Gastroesophageal sphincter (tissue), 4 donors: ENCODE measurements around the gene DNAI2. TPM values are rescaled to one million over a fixed set of nuclear protein-coding genes. Genes with fewer than 3 reads are reported as not detected.
A peak's percentile ranks its signal among the peaks of the same experiment; 100 is the strongest.

Source experiments
- ATAC-seq: fragments of 150-250 bp; one replicate; pipeline ENCODE4 v1.9.1; 2016; ENCODE audit warnings: mild to moderate bottlenecking, moderate library complexity
- H3K27ac ChIP-seq, 4 donors: fragments of 200-600 bp; sonication (generic) in 3 of 4; 1 replicate in 3 of 4; 2 replicates in 1 of 4; pipeline ENCODE4 v1.5.1; 2016 to 2019
- H3K27me3 ChIP-seq: fragments of 200-600 bp; sonication (generic); one replicate; pipeline ENCODE4 v1.5.1; 2019
- H3K36me3 ChIP-seq, 2 donors: fragments of 200-600 bp; sonication (generic); one replicate each; pipeline ENCODE4 v1.5.1; 2019; ENCODE audit warnings: control low read depth in 1 of 2
- H3K4me1 ChIP-seq, 3 donors: fragments of 200-600 bp; sonication (generic); 1 replicate in 2 of 3; 2 replicates in 1 of 3; pipeline ENCODE4 v1.5.1; 2016 to 2019; ENCODE audit warnings: control low read depth in 2 of 3
- H3K4me3 ChIP-seq, 2 donors: fragments of 200-600 bp; sonication (generic); one replicate each; pipeline ENCODE4 v1.5.1; 2019; ENCODE audit warnings: mild to moderate bottlenecking in 1 of 2, moderate library complexity in 1 of 2
- H3K9me3 ChIP-seq, 3 donors: fragments of 200-600 bp; sonication (generic); one replicate each; pipeline ENCODE4 v1.5.1; 2017 to 2019; ENCODE audit warnings: control low read depth in 2 of 3
- EP300 ChIP-seq: sonication (generic); formaldehyde crosslinking; IDR thresholded peaks from one replicate; pipeline ENCODE4 v1.6.1; 2017; ENCODE audit warnings: antibody characterized with exemption, mild to moderate bottlenecking
- POLR2A ChIP-seq, 2 donors: fragments of 450-650 bp; IDR thresholded peaks; one replicate each; pipeline ENCODE4 v1.6.1; 2017; ENCODE audit warnings: antibody characterized with exemption in 2 of 2, mild to moderate bottlenecking in 2 of 2, moderate library complexity in 1 of 2
- POLR2AphosphoS5 ChIP-seq: sonication (generic); formaldehyde crosslinking; IDR thresholded peaks from one replicate; pipeline ENCODE4 v1.6.1; 2017; ENCODE audit warnings: antibody characterized with exemption
- WGBS, 2 donors: methylation state at CpG; one replicate each; pipeline ENCODE4 v1.1.5; 2018; ENCODE audit warnings: low coverage in 1 of 2; 5-methylcytosine and 5-hydroxymethylcytosine counted together
- total RNA-seq, 4 donors: library from RNA; depleted of rRNA; stranded (reverse); fragments of >200 nt; gene quantifications; one replicate each; pipeline ENCODE4 v1.1.0, GENCODE V29; 2016
- TF ChIP-seq, protein P1 (sequence below), 4 experiments: fragments of 200-600 bp in 2 of 4; fragments of 450-650 bp in 2 of 4; sonication (generic) in 1 of 4; IDR thresholded peaks; one replicate each; pipeline ENCODE4 v1.5.1; 2017 to 2019; ENCODE audit warnings: antibody characterized with exemption in 4 of 4, mild to moderate bottlenecking in 2 of 4, moderate library complexity in 2 of 4

DNAI2 gene
- total RNA-seq, 4 donors from 2014 or later, result not detected

DNA sequence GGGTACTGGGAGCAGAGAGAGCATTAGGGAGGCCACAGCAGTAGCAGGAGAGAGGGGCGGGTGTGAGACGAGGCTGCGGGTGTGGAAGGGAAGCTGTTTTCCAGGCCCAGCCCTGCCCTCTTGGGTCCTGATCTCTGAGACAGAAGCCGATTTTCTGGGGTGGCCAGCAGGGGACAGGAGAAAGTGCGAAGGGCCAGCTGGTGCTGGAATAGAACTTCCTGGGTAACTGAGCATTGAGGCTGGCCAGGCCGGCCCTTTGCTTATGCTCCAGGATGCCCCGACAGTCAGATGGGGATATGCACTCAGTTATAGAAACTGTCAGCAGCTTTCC, 86.8 kb downstream of the DNAI2 start:
- no peak overlapping the region for H3K27ac ChIP-seq
- TF ChIP-seq POLR2A (IDR thresholded peaks at IDR 0.05), result no peak
- TF ChIP-seq POLR2AphosphoS5, result no peak
- TF ChIP-seq, protein P1, sequence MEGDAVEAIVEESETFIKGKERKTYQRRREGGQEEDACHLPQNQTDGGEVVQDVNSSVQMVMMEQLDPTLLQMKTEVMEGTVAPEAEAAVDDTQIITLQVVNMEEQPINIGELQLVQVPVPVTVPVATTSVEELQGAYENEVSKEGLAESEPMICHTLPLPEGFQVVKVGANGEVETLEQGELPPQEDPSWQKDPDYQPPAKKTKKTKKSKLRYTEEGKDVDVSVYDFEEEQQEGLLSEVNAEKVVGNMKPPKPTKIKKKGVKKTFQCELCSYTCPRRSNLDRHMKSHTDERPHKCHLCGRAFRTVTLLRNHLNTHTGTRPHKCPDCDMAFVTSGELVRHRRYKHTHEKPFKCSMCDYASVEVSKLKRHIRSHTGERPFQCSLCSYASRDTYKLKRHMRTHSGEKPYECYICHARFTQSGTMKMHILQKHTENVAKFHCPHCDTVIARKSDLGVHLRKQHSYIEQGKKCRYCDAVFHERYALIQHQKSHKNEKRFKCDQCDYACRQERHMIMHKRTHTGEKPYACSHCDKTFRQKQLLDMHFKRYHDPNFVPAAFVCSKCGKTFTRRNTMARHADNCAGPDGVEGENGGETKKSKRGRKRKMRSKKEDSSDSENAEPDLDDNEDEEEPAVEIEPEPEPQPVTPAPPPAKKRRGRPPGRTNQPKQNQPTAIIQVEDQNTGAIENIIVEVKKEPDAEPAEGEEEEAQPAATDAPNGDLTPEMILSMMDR (IDR thresholded peaks at IDR 0.05), result no peak
- TF ChIP-seq EP300, result no peak
- H3K9me3 ChIP-seq, result no peaks in the 10 kb centered on the region
- peaks cover 81% of the 10 kb centered on the region for H3K27me3 ChIP-seq
- H3K4me3 ChIP-seq, result no peak overlapping the region
- H3K4me1 ChIP-seq, result peaks cover 0 to 26% (median 0%) of the 10 kb centered on the region in 3 donors
- no peak for ATAC-seq
- WGBS, 2 donors, result 40 to 48% methylated on average over 3 to 5 of the region's 7 CpGs
- no peaks in the 10 kb centered on the region for H3K36me3 ChIP-seq

DNA sequence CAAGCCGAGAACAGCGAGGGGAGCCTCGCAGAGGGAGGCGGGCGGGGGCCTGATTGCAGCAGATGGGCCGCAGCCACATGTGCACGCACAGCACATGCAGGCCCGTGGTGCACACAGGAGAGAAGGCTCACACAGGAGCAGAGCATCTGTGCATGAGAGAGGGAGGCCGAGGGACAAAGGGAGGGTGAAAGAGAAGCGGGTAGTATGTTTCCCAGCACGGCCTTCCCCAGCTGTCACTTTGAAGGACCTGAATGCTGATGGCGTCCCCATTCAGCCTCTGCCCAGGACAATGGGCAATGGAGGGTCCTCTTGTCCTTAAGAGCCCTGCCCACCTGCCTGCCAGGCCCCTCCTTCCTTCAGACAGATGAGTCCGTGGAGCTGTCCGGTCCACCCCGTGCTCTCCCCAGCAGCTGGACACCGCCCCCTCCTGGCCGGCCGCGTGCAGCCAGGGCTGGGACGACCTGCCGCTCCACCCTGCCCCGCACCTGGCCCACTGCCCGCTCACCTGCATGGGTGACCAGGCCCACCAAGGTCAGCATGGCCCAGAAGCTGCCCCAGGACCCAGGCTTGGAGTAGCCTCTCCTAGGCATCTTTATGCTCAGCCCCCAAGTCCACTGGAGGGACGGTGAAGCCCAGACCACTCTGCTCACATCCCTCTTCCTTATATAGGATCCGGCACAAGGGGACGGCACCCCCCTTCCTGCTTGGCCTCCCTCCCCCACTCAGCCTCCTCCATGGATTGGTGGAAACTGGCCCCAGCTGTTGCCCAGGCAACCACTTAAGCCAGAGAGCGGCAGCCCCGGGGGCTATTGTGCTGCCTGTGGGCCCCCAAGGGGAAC, 87.4 kb downstream of the DNAI2 start, which contains the start of gene BTBD17:
TSS of gene BTBD17 (minus strand) at position 639 of the 839 bp plus-strand sequence. CDS start at position 590, 49 bp downstream.
- ATAC-seq, result peak; percentile 70
- TF ChIP-seq, protein P1 (IDR thresholded peaks at IDR 0.05), result peak in 3 of 4 experiments; percentile 55 to 80 (median 60)
- TF ChIP-seq EP300 (no peak), POLR2AphosphoS5 (no peak), POLR2A (IDR thresholded peaks at IDR 0.05) (no peak)
- no peaks in the 10 kb centered on the region for H3K36me3 ChIP-seq
- H3K9me3 ChIP-seq, result no peaks in the 10 kb centered on the region
- WGBS, 2 donors, result 15% methylated on average over 12 of the region's 28 CpGs; no CpG with 5 or more reads in 1 of the 2 donors
- peaks cover 75% of the 10 kb centered on the region for H3K27me3 ChIP-seq
- H3K4me1 ChIP-seq, result peaks cover 0 to 25% (median 0%) of the 10 kb centered on the region in 3 donors
- H3K4me3 ChIP-seq, result no peak within 1 kb of the TSS
- H3K27ac ChIP-seq, result no peak within 1 kb of the TSS

DNA sequence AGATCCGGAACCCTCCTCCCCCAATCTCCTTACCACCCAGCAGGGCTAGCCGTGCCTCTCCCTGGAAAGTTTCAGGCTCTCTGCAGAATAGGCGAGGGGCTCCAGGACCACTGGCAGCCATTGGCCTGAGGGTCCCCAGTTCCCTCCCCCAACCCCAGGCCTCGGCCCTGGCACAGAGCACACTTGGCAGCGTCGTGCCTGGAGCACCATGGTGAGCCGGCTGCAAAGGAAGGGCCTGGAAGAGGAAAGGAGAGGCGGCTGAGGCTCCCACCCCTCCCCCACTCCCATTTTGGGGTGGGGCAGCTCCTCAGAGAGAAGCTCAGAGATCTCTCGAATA, 88.0 kb downstream of the DNAI2 start:
- Histone ChIP-seq H3K36me3 (no peaks in the 10 kb centered on the region), H3K27me3 (peaks cover 69% of the 10 kb centered on the region), H3K4me1 (peaks cover 0 to 19% (median 0%) of the 10 kb centered on the region in 3 donors), H3K27ac (no peak overlapping the region), H3K9me3 (no peaks in the 10 kb centered on the region), H3K4me3 (no peak overlapping the region)
- WGBS, 2 donors, result 0% methylated on average over 1 of the region's 9 CpGs; no CpG with 5 or more reads in 1 of the 2 donors
- TF ChIP-seq POLR2AphosphoS5 (no peak), POLR2A (IDR thresholded peaks at IDR 0.05) (no peak)
- ATAC-seq, result no peak

DNA sequence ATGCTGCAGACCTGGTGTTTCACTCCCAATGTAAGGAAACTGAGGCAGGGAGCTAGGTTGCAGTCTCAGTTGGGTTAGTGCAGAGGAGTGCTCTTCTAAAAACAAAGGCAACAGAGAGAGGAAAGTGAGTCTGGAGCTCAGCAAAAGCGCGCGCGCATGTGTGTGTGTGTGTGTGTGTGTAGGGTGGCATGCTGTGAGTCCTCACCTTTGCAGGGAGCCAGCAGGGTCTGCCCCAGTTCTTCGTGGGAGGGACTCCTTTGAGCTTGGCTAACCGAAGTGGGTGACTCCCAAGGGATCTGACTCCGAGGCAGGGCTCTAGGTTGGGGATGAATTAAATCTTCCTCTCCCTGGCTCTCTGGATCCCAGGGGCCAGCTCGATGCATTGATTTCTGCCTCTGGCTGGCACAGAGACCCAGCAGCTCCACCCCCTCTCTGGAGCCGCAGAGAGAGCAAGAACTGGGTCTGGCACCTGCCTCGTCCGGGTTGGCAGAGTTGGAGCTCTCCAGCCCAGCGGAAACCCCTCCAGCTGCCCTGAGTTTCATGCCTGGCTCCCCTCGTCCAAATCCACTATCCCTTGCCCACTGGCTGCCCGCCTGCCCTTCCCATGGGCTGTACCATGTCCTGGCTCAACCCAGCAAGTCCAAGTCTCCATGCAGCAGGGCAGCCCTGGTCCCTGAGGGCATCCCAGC, 88.9 kb downstream of the DNAI2 start:
- Histone ChIP-seq H3K9me3 (no peaks in the 10 kb centered on the region), H3K36me3 (no peaks in the 10 kb centered on the region), H3K27ac (no peak overlapping the region), H3K4me3 (no peak overlapping the region), H3K27me3 (peaks cover 66% of the 10 kb centered on the region), H3K4me1 (peaks cover 0 to 14% (median 0%) of the 10 kb centered on the region in 3 donors)
- no peak for ATAC-seq
- TF ChIP-seq POLR2A (IDR thresholded peaks at IDR 0.05) (no peak), POLR2AphosphoS5 (no peak), EP300 (no peak)
- TF ChIP-seq, protein P1 (IDR thresholded peaks at IDR 0.05), result no peak
- 47 to 61% methylated on average over 3 to 6 of the region's 14 CpGs for WGBS, 2 donors

Other genes with a start within 250 kb of the DNAI2 start
- gene RPL38, start 70.6 kb upstream of the DNAI2 start, total RNA-seq, result 100 to 1,000 TPM; 407 to 628 (median 526) TPM
- 1 to 10 TPM; 5.5 to 7.7 (median 6.3) TPM for gene TTYH2, start 60.7 kb upstream of the DNAI2 start, total RNA-seq
- gene KIF19, start 52.0 kb downstream of the DNAI2 start, total RNA-seq, result 1 to 10 TPM in 2 of 4 donors, under 1 TPM in 2; 0.81 to 2.1 (median 1.5) TPM
- not detected for gene BTBD17, start 87.6 kb downstream of the DNAI2 start, total RNA-seq
- gene GPR142, start 93.3 kb downstream of the DNAI2 start, total RNA-seq, result 1 to 10 TPM in 1 of 4 donors, not detected in 3; 1.1 TPM
- gene GPRC5C, start 157.9 kb downstream of the DNAI2 start, total RNA-seq, result 10 to 100 TPM; 11.3 to 27.2 (median 14.3) TPM
- gene CD300A, start 192.4 kb downstream of the DNAI2 start, total RNA-seq, result 1 to 10 TPM; 2.0 to 5.8 (median 3.1) TPM